Hepatocyte (in vitro differentiated cells): ENCODE measurements around the gene CPB2.

Source experiments
- CTCF ChIP-seq: fragments of 200-600 bp; sonication (generic); IDR thresholded peaks from 2 replicates; pipeline ENCODE4 v1.5.1; 2016; ENCODE audit warnings: antibody characterized with exemption, mild to moderate bottlenecking; ENCODE audit not compliant: poor library complexity
- EZH2phosphoT487 ChIP-seq: fragments of 200-600 bp; sonication (generic); IDR thresholded peaks from one replicate; pipeline ENCODE4 v1.6.1; 2018; ENCODE audit warnings: antibody characterized with exemption, mild to moderate bottlenecking, low read depth, moderate library complexity; ENCODE audit not compliant: unreplicated experiment, severe bottlenecking

DNA sequence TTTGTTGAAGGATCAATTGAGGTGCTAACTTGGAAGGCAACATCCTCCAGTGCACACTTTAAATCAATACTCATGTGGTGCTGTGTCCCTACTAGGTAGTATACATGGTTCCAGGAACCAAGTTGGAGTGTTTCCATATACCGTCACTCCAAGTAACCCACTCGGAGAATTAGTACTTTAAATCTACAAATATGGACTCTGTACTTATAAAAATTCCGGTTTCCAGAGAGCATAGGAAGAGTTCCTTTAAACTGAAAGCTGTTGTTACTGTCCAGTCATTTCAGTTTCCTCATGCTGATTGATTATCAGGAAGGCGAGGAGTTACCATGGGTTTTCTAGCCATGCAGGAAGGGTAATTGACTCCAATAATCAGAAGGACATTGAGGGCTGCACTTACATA, 7.2 kb downstream of the CPB2 start:
- TF ChIP-seq CTCF (no peak), EZH2phosphoT487 (no peak)
